GM10847 (cell line): Measurements from ENCODE around the gene OR52D1.

Source experiments
- POLR2A ChIP-seq: IDR thresholded peaks from 2 replicates; pipeline ENCODE4 v1.6.1; 2011; ENCODE audit not compliant: insufficient read length; ENCODE audit errors: extremely low read depth

Gene OR52D1

GRCh38 chr11:5488385-5488784, at the start of gene OR52D1:
TSS of gene OR52D1 (plus strand) at chr11:5488685. CDS start at chr11:5488707, 22 bp downstream.
- TF ChIP-seq POLR2A = no peak

- no peak for TF ChIP-seq POLR2A
Observed at GRCh38 chr11:5441414-5441813, 47.1 kb upstream of the OR52D1 start, which contains the start of gene OR51I1. TSS of gene OR51I1 (minus strand) at chr11:5441514. CDS start at chr11:5441514, 0 bp downstream.

GRCh38 chr11:5443835-5444393, 44.6 kb upstream of the OR52D1 start:
- TF ChIP-seq POLR2A = no peak

- no peak for TF ChIP-seq POLR2A
Observed at GRCh38 chr11:5449023-5449422, 39.5 kb upstream of the OR52D1 start, which contains the start of gene OR51I2. TSS of gene OR51I2 (plus strand) at chr11:5449323. CDS start at chr11:5453489, 4,166 bp downstream.

GRCh38 chr11:5449432-5449831, 39.1 kb upstream of the OR52D1 start:
- no peak for TF ChIP-seq POLR2A

- no peak for TF ChIP-seq POLR2A
Observed at GRCh38 chr11:5460983-5461621, 27.4 kb upstream of the OR52D1 start.

- TF ChIP-seq POLR2A = no peak
Observed at GRCh38 chr11:5467527-5467926, 21.0 kb upstream of the OR52D1 start.

GRCh38 chr11:5473921-5474320, 14.6 kb upstream of the OR52D1 start:
- TF ChIP-seq POLR2A = no peak

- no peak for TF ChIP-seq POLR2A
Observed at GRCh38 chr11:5476186-5476819, 12.2 kb upstream of the OR52D1 start.

- no peak for TF ChIP-seq POLR2A
Observed at GRCh38 chr11:5486003-5486402, 2.5 kb upstream of the OR52D1 start.

GRCh38 chr11:5486421-5486820, 2.1 kb upstream of the OR52D1 start:
- no peak for TF ChIP-seq POLR2A

- TF ChIP-seq POLR2A = no peak
Observed at GRCh38 chr11:5488798-5489399, 414 bp downstream of the OR52D1 start.

- TF ChIP-seq POLR2A = no peak
Observed at GRCh38 chr11:5489576-5490357, 1.3 kb downstream of the OR52D1 start.

GRCh38 chr11:5499671-5500070, 11.2 kb downstream of the OR52D1 start:
- TF ChIP-seq POLR2A = no peak

GRCh38 chr11:5500393-5500801, 11.9 kb downstream of the OR52D1 start:
- no peak for TF ChIP-seq POLR2A
